ENCODE measurements around the gene UTF1.
"Not testable (repeated sequence)": the region's sequence is repeated elsewhere in the genome, so short reads cannot be mapped to it uniquely, and the experiment has no call there.

UTF1 gene

DNA sequence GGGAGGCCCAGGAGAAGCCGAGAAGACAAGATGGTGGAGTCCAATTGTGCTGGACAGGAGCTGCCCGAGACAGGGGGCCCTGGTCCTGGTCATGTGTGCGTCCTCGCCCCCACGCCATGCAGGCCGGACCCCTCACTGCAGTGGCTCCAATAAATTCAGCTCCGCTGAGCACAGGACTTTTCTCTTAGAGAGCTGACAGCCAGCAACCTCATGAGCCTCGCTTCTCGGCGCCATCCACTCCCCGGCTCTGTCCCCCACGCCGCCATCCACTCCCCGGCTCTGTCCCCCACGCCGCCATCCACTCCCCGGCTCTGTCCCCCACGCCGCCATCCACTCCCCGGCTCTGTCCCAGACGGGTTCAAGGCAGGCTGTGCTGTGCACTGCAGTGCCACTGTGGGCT lies 2.8 kb upstream of the UTF1 start:
- H3K4me3 ChIP-seq (ENCODE audit: low read depth, low read length) = no peak overlapping the region
- TF ChIP-seq, protein P1, sequence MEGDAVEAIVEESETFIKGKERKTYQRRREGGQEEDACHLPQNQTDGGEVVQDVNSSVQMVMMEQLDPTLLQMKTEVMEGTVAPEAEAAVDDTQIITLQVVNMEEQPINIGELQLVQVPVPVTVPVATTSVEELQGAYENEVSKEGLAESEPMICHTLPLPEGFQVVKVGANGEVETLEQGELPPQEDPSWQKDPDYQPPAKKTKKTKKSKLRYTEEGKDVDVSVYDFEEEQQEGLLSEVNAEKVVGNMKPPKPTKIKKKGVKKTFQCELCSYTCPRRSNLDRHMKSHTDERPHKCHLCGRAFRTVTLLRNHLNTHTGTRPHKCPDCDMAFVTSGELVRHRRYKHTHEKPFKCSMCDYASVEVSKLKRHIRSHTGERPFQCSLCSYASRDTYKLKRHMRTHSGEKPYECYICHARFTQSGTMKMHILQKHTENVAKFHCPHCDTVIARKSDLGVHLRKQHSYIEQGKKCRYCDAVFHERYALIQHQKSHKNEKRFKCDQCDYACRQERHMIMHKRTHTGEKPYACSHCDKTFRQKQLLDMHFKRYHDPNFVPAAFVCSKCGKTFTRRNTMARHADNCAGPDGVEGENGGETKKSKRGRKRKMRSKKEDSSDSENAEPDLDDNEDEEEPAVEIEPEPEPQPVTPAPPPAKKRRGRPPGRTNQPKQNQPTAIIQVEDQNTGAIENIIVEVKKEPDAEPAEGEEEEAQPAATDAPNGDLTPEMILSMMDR (IDR thresholded peaks at IDR 0.05; ENCODE audit: insufficient read depth, low read depth, low read length, missing control alignments) = no peak

DNA sequence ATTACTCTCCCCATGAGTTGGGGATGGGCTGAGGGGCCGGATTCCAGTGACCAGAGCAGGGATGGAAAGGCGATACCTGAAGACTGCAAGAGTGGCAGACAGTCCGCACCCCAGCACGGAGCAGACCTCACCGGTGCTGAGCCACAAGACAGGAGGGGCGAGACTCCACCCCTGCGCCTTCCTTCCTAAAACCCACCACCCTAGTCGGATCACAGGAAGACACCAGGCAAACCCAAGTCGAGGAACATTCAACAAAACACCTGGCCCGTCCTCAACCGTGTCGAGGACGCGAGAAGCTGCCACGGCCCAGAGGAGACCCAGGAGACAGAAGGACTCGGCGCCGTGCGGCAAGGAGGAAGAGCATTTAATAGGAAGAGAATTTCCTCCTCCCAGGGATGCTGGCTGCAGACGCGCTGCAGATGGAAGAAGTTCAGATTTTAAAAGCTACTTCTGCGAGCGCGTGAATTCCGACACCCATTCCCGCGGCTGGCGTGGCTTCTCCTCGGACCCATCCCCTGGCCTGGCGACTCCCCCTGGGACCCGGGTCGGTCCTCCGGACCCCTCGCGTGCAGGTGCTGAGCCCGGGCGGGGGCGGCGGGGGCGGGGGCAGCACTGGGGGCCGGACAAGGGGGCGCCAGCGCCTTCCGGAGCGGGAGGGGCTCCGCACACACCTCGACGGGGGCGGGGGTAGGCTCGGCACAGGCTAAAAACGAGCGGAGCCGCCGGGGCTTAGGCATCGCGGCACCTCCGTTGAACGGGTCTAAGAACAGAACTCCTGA lies 563 bp upstream of the UTF1 start:
- DNase-seq (ENCODE audit: low read depth) = no peak
- TF ChIP-seq, protein P1 (IDR thresholded peaks at IDR 0.05; ENCODE audit: insufficient read depth, low read depth, low read length, missing control alignments) = no peak
- H3K4me3 ChIP-seq (ENCODE audit: low read depth, low read length) = no peak overlapping the region

More for the DNA sequence above, 2.8 kb upstream of the UTF1 start:
- no peak for DNase-seq (ENCODE audit: low read depth)

DNA sequence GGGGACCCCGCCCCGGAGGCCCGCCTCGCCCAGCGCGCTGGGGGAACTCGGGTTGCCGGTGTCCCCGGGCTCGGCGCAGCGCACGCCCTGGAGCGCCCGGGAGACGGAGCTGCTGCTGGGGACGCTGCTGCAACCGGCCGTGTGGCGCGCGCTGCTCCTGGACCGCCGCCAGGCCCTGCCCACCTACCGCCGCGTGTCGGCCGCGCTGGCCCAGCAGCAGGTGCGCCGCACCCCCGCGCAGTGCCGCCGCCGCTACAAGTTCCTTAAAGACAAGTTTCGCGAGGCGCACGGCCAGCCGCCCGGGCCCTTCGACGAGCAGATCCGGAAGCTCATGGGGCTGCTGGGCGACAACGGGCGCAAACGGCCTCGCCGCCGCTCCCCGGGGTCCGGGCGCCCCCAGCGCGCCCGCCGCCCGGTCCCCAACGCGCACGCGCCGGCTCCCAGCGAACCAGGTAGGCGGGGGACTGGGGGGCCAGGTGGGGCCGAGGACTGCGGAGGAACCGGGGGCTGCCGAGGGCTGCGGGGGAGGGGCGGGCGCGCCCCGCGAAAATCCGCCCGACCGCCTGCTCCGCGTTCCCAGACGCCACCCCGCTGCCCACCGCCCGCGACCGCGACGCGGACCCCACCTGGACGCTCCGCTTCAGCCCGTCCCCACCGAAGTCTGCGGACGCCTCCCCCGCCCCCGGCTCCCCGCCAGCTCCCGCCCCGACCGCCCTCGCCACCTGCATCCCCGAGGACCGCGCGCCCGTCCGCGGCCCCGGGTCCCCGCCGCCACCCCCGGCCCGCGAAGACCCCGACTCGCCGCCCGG lies 574 bp downstream of the UTF1 start:
- TF ChIP-seq, protein P1 (IDR thresholded peaks at IDR 0.05; ENCODE audit: insufficient read depth, low read depth, low read length, missing control alignments) = no peak
- no peak overlapping the region for H3K4me3 ChIP-seq (ENCODE audit: low read depth, low read length)
- DNase-seq (ENCODE audit: low read depth) = no peak

DNA sequence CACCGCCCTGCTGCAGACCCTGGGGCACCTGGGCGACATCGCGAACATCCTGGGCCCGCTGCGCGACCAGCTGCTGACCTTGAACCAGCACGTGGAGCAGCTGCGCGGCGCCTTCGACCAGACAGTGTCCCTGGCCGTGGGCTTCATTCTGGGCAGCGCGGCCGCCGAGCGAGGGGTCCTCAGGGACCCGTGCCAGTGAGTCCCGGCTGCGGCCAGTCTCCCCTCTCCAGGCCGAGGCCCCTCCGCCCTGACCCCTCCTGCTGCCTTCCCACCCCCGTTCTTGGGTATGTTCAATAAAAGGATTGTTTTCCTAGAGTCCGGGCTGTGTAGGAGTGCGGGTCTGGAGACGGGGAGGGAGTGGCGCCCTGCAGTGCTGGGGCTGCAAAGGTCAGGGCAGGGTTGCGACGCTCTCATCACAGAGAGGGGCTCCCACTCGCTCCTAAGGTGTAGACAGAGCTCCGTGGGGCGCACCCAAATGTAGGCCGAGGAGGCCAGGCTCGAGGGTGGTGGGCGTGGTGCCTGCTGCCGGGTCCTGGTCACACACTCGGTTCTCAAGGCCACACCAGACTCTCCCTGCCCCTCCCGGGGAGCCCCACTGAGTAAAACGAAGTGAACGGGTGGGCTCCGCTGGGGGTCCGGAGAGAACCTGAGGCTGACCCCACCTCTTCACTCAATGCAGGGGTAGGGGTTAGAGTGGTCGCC lies 1.4 kb downstream of the UTF1 start:
- H3K4me3 ChIP-seq (ENCODE audit: low read depth, low read length) = no peak overlapping the region
- no peak for DNase-seq (ENCODE audit: low read depth)
- TF ChIP-seq, protein P1 (IDR thresholded peaks at IDR 0.05; ENCODE audit: insufficient read depth, low read depth, low read length, missing control alignments) = no peak

DNA sequence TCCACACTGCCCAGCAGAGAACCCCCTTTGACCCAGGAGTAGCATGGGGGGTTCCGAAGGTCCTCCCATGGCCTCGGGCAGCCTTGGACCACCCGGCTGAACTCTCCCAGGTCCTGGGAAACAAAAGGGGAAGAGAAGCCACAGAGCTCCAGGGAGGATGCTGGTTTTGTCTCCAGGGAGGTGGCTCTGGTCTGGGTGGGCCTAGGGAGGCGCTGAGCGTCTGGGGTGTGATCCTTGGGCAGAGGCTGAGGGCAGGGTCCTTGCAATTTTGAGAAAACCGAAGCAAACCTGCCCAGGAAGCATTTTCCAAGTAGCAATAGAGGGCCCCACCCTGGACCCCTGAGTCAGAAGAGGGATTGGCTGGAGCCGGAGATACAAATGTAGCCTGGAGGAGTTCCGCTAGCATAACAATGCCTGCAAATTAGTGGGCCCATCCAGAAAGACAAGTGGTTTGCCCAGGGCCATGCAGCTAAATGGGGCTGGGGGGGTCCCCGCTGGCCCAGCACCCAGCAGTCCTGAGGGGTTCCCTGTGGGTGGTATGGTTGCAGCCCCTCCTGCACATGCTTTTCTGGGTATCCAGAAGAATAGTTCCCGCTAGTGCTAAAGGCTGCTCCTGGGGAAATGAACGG lies 2.0 kb downstream of the UTF1 start:
- DNase-seq (ENCODE audit: low read depth) = no peak
- H3K4me3 ChIP-seq (ENCODE audit: low read depth, low read length) = no peak overlapping the region

DNA sequence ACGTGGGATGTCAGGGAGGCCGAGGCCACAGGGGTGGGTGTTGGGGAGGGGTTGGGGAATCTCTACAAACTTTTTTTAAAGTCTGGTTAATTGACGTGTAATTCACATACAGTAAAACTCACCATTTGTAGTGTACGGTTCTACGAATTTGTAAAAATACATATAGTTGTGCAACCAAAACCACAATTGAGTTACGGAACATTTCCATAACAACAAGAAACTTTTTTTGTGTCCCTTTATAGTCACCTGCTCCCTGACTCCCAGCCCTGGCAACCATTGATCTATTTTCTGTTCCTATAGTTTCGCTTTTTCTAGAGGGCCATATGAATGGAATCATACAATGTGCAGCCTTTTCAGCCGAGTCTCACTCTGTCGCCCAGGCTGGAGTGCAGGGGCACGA lies 4.8 kb downstream of the UTF1 start:
- H3K4me3 ChIP-seq (ENCODE audit: low read depth, low read length); DNase-seq (ENCODE audit: low read depth): not testable (repeated sequence)

More for the DNA sequence above, 2.0 kb downstream of the UTF1 start:
- TF ChIP-seq, protein P1 (IDR thresholded peaks at IDR 0.05; ENCODE audit: insufficient read depth, low read depth, low read length, missing control alignments) = no peak
